ENCODE measurements around the gene FAM3A. TPM values are rescaled to one million over a fixed set of nuclear protein-coding genes. Genes with fewer than 3 reads are reported as not detected.
"Not testable (repeated sequence)": the region's sequence is repeated elsewhere in the genome, so short reads cannot be mapped to it uniquely, and the experiment has no call there.

The FAM3A gene
- total RNA-seq, 1 donor from 2014 or later = 25.5 TPM

DNA sequence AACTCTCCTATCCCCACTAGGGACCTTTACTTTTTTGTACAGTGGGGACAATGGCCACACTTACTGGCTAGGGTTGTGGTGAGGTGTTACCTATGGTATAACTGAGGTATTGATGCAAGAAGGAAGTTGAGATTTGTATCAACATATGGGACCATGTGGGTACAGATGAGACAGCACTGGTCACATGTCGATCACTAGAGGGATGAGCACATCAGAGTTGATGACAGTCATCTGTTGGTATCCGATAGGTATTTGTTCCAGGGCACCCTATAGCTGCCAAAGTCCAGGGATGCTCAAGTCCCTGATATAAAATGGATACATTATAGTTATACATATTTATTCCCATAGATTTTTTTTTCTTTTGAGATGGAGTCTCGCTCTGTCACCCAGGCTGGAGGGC is 13.0 kb downstream of the FAM3A start:
- DNase-seq = no peak

DNA sequence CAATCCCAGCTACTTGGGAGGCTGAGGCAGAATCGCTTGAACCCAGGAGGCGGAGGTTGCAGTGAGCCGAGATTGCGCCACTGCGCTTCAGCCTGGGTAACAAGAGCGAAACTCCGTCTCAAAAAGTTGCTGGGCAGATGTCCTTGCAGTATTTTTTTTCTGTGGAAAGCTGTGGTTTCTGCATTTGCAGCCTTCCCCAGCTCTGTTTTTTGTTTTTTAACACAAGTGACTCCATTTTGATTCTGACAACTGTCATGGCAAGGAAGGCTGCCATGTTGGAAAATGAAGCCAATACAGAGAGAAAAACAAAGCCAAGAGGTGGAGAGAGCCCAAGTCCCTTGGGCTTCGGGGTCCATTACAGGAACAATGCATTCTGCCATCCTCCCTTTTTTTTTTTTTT is 13.9 kb downstream of the FAM3A start:
- no peak for DNase-seq

DNA sequence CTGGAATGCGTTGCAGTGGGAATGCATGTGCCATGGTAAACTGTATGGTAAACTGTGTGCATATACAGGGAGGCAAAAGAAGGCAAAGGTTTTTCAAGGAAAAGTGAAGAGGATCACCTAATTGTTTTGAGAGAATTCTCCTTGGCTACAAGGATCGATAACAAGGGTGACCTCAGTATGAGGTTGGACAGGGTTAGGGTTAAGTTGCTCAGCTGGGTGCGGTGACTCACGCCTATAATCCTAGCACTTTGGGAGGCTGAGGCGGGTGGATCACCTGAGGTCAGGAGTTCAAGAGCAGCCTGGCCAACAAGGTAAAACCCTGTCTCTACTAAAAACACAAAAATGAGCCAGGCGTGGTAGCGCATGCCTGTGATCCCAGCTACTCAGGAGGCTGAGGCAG is 14.6 kb downstream of the FAM3A start:
- not testable (repeated sequence) for DNase-seq

DNA sequence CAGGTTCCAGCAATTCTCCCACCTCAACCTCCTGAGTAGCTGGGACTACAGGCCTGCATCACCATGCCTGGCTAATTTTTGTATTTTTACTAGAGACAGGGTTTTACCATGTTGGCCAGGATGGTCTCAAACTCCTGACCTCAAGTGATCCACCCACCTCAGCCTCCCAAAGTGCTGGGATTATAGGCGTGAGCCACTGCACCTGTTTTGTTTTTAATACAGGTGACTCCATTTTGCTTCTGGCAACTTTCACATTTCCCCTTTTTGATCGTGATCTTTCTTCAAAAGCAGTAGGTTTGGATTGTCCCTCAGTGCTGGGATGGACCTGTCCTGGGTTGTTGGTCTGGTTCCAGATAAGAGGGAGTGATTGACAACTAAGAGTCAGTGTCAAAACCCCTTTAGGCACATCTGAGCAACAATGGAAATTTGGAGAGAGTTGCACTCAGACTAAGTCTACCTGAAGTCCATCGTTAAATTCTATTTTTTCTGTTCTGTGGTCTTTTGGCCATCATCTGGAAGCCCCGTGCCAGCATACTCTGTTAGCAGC is 19.4 kb downstream of the FAM3A start:
- DNase-seq = not testable (repeated sequence)

DNA sequence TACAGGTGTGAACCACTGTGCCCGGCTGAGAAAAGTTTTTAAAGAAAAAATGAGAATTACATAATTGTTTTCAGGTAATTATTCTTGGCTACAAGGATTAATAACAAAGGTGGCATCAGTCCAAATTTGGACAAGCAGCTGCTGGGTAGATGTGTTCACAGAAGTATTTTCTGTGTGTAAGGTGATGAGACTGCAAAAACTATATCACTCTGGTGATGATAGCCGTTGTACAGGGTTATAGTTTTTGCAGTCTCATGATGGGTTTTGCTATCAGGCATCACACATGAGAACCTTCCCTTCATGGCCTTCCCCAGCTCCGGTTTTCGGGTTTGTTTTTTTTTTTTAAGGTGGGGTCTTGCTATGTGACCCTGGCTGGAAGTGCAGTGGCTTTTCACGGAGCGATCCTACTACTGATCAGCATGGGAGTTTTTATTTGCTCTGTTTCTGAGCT is 20.5 kb downstream of the FAM3A start:
- DNase-seq = no peak

- no peak for DNase-seq
Observed at GRCh38 chrX:154494715-154495114, 21.3 kb downstream of the FAM3A start.

DNA sequence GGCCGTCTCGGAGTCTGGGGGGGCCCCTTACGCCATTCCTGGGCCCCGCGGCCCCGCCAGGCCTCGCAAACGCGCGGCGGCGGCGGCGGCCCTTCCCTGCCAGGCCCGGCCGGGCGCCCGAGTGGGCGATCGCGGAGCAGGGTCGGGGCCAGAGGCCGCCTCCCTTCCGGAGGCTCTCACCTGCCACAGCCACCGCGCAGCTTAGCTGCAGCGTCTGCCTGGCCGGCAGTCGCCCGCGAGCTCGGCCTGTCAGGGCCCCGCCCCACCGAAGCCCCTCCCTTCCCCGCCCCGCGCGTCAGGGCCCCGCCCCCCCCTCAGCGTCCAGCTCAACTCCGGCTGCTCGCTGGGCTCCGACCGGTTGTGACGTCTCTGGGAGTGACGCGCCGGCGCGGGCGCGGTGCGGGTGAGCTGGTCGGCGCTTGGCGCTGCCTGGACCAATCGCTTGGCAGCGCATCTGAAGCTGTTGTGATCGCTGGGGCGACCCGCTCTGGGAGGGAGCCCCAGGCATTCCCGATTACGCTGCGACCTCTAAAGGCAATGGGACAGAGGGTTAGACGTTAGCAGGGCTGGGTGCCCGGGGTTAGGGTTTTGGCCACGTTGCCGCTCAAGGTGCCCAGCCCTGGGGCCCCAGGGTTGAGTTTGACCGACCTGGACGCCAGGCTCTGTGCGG is 25.5 kb downstream of the FAM3A start, which contains the start of gene SLC10A3:
Gene SLC10A3 (minus strand): TSS at position 216 of the 670 bp plus-strand sequence. CDS start 1,689 bp downstream, outside the sequence.
- DNase-seq = peak; percentile 95

- peak; percentile 24 for DNase-seq
Observed at GRCh38 chrX:154490021-154490413, 26.0 kb downstream of the FAM3A start.

DNA sequence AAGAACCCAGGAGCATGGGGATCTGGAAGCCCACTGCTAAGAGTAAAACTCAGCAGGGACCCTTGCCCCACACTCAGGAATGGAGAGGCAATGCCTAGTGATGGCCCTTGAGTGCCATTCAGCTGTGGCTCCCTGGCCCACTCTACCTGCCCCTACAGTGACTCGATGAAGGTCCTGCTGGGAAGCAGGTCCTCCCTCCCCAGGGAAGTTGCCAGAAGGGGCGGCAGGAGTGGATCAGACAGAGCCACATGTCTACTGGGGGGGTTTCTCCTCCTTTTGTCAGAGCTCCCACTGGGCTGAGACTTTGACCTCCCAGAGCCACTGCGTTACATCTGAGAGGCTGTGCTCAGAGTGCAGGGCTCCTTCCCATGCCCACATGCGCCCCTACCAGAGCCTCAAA is 26.9 kb downstream of the FAM3A start:
- DNase-seq = no peak

DNA sequence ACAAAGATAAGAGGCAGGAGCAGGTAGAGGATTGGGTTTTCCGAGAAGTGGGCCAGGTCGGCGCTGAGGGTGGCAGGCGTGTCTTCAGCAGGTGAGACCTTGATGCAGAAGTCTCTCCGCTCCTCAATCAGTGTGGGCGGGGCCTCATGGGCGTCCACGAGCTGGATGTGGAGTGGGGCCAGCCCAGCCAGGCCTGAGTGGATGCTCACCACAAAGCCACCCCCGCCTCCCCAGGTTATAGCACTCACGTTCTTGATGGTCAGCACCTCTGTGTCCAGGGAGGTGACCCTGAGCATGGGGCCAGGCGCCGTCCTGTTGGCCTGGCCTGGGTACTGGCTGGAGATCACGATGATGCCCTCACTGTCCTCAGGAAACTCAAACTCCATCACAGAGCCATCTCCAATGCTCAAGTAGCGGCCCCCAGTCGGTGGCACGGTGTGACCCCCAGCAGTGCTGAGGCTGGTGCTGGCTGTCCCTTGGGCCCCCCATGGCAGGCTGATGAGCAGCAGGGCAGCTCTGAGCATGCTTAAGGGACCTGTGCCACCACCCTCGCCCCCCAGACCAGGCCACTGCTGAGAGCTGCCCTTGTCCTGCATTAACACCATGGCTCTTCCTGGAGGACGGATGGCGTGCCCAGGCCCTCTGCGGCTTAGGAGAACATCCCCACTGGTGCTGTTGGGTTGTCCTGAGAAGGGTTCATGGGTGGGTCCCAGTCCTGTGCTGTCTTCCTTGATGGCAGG is 27.5 kb downstream of the FAM3A start:
- no peak for DNase-seq

DNA sequence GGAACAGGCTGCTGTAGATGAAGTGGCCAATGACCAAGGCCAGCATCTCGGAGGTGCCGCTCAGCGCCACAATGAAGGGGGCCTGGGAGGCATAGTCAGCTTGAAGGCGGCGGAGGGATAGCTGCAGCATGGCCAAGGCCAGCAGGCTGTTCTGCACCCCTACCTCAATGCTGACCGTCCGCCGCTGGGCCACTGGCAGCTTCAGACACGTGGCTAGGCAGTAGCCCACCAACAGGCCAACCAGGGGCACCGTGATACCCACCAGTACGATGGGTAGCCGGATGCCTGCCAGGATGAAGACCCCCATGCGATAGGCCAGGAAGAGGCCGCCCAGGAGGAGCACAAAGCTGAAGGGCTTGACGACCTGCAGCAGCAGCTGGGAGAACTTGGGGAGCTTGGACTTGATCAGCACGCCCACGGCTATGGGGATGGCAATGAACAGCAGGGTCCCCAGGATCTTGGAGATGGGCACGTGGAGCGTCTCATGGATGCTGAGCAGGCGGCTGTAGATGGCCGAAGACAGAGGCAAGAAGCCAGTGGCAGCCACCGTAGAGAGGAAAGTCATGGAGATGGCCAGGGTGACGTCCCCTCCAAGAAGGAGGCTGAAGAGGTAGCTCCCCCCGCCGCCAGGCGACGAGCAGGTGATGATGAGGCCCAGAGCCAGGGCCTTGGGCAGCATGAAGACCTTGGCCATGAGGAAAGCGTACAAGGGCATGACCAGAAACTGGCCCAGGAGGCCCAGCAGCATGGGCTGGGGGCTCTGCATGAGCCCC is 28.3 kb downstream of the FAM3A start:
- DNase-seq = no peak

GRCh38 chrX:154486396-154487207 is 29.4 kb downstream of the FAM3A start, which contains the start of gene UBL4A:
Gene UBL4A (minus strand): TSS chrX:154486615. CDS start chrX:154486584, 31 bp downstream.
- peak; percentile 50 for DNase-seq

DNA sequence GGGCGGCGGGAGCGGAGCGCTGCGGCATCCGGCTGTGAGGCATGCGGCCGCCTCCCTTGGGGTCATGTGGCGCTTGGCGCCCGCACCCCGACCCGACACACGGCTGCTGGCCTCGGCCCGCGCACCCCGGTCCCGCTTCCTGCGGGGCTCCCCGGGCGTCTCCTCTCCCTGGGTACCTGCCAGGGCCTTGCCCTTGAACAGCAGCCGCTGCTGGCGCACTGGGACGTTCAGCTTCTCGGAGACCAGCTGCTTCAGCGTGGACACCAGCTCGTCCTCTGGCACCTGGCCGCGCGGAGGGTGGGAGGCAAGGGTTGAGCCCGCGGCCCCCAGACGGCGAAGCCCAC is 30.0 kb downstream of the FAM3A start:
- DNase-seq = peak; percentile 17

DNA sequence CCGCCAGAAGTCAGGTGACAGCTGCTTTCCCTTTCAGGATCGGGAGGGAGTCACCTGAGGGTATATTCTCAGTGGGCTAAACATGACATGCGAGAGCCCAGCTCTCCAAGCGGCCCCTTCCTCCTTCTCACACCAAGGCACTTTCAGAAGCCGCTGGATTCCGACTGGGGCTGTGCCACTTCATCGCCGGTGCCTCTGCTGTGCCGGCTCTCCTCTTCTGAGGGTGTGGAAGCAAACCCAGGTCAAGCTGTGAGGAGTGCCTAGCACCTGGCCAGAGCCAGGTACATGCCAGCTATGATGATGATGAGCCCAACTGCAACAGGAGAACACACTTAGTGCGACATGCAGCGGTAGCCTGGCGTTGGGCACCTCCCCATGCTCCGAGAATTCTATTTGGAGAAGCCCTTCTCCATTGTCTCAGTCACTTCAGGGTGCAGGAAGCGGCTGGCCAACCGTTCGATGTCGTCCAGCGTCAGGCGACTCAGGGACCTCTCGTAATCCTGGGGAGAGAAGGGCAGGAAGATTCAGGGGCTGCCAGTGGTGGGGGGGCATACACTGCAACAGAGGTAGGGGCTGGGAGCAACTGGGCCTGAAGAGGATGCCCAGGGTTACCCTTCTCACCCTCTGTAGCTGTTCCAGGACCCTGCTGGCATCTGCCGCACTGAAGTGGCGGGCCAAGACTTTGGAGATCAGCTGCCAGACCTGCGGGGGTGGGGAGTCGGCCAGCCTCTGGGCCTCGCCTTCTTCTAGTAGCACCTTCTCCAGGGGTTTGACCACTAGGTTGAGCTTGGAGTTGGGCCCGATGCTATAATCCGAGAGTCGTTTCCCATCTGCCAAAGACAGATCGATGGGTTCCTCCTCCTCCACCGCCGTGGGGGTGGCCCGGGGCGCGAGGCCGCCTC is 30.6 kb downstream of the FAM3A start:
- DNase-seq = no peak

- DNase-seq = no peak
Observed at GRCh38 chrX:154484255-154485149, 31.5 kb downstream of the FAM3A start.

GRCh38 chrX:154483325-154483724 is 32.7 kb downstream of the FAM3A start:
- DNase-seq = no peak

- DNase-seq = no peak
Observed at GRCh38 chrX:154482786-154483185, 33.2 kb downstream of the FAM3A start.

DNA sequence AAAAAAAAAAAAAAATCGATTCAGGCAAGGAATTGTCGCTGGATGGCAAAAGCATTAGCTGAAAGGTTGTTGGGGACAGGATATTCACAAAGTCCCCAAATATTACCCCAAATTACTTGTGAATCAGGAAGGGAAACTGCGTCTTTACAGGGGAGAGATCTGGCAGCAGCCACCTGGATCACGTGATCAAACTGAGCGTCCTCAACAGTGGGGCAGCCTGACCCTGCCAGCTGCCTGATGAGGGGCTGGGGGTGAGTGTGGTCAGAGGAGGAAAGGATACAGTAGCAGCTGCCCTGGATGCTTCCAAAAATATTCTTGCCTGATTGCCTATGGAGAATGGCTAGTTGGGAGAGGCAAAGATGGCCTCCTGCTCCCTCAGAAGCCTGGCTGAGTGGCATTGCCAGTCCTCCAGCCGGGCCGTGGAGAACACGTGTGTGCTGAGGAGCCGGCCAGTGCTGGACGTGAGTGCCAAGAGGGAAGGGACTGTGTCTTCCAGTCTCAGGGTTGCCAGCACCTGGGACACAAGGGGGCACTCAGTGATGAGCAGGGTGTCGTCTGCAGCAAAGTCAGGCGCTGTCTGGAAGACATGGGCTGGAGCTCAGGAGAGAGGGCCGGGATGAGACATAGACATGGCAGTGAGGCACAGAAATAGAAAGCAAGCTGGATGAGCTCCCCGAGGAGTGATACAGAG is 34.0 kb downstream of the FAM3A start:
- no peak for DNase-seq

GRCh38 chrX:154481195-154481594 is 34.8 kb downstream of the FAM3A start:
- no peak for DNase-seq
